ENCODE data around the gene PEX7. TPM values are rescaled to one million over a fixed set of nuclear protein-coding genes. Genes with fewer than 3 reads are reported as not detected.
"Not testable (repeated sequence)": the region's sequence is repeated elsewhere in the genome, so short reads cannot be mapped to it uniquely, and the experiment has no call there.

Gene PEX7
- total RNA-seq, 1 experiment from 2014 or later: 4.6 TPM

DNA sequence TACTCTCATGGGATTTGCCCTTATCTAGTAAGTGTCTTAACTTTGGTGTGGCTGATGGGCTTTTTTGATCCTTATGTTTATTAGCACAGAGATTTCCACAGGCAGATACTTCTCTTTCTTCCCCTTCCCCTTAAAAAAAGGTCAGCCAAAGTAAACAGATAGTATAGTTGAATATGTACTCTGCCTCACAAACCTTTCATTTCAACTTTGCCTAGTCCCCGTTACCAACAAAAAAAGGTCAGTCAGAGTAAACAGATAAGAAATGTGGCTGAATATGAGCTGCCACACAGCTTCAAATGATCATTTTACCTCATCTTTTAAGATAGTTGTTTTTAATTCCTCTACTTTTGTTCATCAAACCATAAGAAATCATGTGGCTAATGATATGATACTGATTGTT is 65.6 kb downstream of the PEX7 start:
- DNase-seq (ENCODE audit: low spot score): no peak
- in situ Hi-C loops (cut with HindIII; ENCODE audit: low sequenced_read_pairs): no loop called here

DNA sequence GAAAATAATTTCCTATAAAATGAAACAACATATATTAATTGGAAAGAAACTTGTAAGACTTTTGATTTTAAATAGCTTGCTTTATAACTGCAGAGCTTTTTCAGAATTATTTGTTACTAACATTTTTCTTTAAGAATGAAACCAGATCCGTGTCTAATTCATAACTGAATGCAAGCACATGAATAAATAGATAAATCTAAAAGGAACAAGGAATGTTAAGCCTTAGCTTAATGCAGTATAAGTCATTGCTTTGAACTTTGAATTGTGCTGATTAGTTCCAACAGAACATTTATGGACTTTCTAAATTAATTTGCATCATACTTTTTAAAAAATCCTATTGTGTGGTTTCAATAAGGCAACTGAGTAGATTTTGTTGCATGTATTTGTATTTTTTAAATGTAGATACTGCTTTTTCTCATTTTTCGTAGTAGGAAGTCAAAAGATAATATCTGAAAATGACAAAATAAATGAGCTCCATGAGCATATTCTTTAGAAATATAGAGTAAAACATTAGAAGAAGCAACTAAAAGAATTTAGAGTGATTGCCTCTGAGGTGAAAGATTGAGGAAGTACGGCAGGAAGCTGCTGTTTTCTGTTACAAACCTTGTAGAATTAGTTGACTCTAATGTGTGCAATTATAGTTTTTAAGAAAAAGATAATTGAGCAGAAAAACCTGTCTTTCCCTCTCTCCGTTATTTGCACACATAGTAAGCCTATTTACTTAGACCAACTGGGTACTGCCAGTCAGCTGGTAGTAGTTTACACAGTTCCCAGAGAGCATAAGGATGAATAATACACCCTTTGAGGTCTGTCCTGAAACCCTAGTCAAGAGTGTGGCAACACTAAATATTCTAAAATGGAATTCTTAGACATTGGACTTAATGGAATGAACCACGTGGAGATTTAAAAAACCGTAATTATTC is 67.1 kb downstream of the PEX7 start:
- in situ Hi-C loops (cut with HindIII; ENCODE audit: low sequenced_read_pairs): no loop called here
- no peak for DNase-seq (ENCODE audit: low spot score)

DNA sequence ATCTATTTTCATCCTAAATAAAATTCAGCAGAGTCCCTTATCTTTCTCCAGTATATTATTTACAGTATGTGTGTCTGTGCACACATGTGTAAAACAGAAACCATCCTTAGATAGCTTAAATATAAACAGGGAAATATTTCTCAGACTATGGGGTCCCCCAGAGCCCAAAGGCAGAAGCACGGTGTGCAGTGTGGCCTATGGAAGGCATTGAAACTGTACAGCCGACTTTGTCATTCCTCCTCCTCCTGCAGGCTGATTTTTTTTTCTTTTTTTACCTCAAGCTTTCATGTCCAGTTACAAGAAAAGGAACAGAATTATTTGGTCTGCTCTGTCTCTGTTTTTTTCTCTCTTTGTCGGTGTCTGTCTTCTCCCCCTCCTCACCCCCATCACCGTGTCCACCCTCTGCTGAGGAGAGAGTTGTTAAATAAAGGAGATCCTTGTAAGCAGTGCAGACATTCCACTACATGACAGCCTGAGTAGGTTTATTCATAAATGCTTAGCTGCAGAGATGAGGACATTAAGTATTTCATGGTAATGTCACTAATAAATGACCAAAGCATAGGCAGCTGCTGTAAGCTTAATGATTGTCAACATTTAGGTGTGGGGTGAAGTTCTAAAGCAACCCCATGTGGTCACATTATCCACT is 67.9 kb downstream of the PEX7 start:
- in situ Hi-C loops (cut with HindIII; ENCODE audit: low sequenced_read_pairs): no loop called here
- DNase-seq (ENCODE audit: low spot score): no peak

DNA sequence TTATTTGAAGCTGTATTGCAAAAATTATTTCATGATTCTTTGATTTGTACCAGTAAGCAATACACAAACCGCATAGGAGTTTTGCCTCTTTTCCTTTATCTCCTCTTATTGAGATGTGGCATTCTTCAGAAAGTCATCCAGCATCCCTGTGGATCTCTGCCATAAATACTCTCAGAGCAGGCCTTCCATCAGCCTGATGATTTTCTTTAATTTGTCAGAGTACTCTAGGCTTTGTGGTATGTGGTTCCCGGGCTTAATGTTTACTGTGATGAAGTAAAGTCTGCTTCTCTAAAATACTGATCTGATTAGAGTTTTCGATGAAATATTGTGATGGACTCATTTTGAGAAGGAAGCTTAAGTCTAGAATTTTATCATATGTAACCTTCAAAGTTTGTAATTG is 68.6 kb downstream of the PEX7 start:
- in situ Hi-C loops (cut with HindIII; ENCODE audit: low sequenced_read_pairs): no loop called here
- DNase-seq (ENCODE audit: low spot score): no peak

DNA sequence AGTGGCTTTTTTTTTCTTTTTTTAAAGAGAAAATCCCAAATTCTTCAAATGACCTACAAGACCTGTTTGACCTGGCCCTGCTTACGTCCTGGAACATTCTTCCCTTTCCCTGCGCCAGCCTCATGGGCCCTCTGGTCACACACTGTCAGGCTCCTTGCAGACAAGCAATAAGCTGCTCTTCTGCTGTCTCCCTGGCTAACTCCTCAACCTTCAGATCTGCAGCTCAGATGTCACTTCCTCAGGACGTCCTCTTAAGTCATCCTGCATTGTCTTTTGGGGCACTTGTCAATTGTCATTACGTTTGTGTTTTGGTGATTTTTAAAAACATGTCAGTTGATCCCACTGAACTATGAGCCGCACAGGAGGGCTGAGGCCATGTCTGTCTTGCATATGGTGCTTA is 70.8 kb downstream of the PEX7 start:
- in situ Hi-C loops (cut with HindIII; ENCODE audit: low sequenced_read_pairs): no loop called here
- no peak for DNase-seq (ENCODE audit: low spot score)

DNA sequence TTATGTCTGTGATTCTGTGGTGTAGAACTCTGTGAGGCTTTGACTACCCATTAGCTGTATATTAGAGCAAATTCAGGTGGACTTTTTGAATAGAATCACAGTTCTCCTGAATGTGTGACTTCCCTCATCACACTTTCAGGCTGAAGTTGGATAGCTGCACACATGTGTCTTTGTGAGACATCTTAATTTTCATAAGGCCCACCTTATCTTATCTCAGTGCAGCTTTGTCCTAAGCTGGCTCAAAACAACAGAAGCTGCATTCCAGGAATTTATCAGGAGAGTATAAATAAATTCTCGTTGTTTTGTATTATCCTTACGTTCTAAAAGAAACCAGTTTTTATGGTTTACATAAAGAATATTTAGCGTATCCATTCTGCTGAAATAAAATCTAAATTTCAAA is 73.5 kb downstream of the PEX7 start:
- in situ Hi-C loops (cut with HindIII; ENCODE audit: low sequenced_read_pairs): no loop called here
- no peak for DNase-seq (ENCODE audit: low spot score)

DNA sequence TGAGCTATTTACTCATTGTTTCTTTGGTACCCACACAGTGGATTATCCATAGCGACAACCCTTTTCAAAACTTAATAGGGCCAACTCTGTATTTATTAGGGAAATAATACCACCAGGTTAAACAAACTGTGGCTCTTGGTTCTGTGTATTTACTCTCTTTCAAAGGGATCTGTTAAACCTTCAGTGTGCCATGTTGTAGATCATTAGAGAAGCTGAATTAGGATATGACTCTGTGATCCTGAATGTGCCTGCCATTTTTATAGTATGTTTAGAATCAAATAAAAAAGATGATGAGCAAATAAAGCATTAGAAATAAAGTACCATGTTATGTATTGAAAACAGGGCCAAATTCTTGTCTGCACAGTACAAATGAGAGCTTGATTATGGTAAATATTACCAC is 74.7 kb downstream of the PEX7 start:
- in situ Hi-C loops (cut with HindIII; ENCODE audit: low sequenced_read_pairs): no loop called here

DNA sequence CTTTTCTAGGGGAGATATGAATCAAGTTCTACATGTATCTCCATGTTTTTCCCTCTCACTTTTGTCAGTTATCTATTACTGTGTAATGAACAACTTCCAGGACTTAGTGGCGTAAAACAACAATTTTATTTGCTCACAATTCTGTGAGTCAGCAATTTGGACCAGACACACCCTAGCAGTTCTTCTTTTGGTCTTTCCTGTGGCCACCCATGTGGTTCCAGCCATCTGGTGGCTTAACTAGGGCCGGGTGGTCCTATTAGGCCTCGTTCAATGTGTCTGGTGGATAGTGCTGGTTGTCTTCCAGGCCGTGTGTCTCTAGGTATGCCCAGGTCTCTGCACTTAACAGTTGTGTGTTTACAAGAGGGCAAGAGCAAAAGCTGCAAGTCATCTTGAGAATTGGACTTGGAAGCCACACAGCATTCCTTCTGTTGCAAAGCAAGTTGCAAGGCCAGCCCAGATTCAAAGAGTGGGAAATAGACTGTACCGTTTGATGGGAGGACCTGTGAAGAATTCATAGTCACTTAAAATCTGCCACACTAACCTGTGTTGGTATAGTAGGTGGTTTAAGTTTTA is 78.9 kb downstream of the PEX7 start:
- in situ Hi-C loops (cut with HindIII; ENCODE audit: low sequenced_read_pairs): no loop called here
- DNase-seq (ENCODE audit: low spot score): no peak

More for the DNA sequence above, 74.7 kb downstream of the PEX7 start:
- no peak for DNase-seq (ENCODE audit: low spot score)

DNA sequence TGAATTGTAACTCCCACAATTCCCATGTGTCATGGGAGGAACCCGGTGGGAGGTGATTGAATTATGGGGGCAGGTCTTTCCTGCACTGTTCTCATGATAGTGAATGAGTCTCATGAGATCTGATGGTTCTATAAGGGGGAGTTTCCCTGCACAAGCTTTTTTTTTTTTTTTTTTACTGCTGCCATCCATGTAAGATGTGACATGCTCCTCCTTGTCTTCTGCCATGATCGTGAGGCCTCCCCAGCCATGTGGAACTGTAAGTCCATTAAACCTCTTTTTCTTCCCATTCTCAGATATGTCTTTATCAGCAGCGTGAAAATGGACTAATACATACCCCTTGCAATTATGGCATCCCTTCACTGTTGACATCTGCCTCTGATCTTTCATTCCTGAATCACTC is 82.1 kb downstream of the PEX7 start:
- DNase-seq (ENCODE audit: low spot score); in situ Hi-C loops (cut with HindIII; ENCODE audit: low sequenced_read_pairs): not testable (repeated sequence)

DNA sequence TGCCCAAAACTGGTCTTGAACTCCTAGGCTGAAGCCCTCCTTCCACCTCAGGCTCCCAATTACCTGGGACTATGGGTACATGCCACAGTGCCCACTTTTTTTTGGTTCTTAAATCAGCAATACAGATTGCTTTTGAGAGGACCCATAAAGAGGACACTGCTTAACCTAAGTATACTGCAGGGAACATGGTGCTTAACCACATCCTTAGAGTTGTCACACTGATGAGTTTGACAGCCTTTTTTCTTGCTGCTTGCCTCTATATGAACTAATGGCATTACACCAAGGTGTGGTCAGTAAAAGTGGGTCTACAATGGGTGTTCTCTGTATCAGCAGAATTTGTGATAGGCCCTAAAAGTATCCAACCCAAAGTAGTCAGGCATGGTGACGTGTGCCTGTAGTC is 92.6 kb downstream of the PEX7 start:
- in situ Hi-C loops (cut with HindIII; ENCODE audit: low sequenced_read_pairs): no loop called here
- DNase-seq (ENCODE audit: low spot score): no peak

DNA sequence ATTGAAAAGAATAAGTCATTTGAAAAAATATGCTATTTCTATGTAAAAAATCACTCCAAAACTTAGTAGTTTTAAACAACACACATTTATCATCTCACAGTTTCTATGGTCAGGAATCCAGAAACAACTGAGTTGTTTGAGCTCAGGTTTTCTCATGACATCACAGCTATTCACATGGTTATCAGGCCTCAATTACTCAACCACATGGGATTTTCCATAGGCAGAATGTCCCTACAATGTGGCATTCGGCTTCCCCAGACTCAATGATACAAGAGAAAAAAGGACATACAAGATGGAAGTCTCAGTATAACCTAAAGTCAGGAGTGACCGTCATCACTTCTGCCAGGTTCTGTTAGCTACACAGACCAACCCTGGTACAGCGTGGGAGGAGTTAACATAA is 96.3 kb downstream of the PEX7 start:
- in situ Hi-C loops (cut with HindIII; ENCODE audit: low sequenced_read_pairs): no loop called here

DNA sequence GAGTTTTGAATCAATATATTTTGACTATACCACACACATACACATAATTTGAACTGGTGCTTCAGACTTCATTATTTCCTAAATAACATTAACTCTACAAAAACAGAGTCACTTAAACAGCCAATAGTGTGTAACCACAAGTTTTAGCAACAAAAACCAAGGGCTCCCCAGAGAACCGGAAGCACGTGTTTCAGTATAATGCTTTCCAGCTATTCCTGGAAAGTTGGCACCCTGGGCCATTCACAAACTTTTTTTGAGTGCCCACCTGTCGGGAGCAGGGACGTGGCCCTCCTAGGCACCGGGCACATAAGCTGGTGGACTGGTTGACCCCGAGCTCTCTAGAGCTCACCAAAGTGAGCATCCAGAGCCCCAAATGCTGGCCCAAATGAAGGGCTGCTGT is 97.8 kb downstream of the PEX7 start:
- in situ Hi-C loops (cut with HindIII; ENCODE audit: low sequenced_read_pairs): no loop called here
- DNase-seq (ENCODE audit: low spot score): no peak

More for the DNA sequence above, 96.3 kb downstream of the PEX7 start:
- no peak for DNase-seq (ENCODE audit: low spot score)

DNA sequence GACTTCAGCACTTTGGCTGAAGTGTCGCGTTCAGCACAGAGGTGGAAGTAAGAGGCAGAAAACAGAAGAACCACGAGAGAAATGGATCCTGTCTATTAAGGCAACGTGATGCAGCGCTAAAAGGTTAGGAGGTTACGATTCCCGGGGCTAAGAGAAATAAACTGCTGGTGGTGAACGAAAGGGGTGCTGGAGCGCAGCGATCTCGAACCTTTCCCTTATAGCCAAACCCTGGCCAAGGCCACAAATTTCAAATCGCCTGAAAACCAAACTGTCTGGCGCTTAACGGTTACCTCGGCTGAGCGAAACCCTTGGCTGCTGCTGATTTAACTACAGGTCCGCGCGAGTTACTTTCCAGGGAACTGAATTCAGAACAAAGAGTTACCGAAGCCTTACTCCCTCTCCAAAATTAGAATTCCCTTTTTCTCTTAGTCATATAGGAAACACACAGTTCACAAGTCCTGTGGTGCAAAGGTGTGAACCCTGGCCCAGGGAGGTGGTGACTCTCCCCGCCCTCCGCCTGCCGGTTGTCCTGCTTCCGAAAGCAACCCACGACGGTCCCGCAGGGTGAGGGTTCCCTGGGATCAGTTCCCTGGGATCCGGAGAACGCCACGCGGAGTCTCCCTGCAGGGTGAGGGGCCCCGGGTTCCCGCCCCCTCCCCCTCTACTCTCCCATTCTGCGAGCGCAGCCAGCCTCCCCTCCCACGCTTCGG is 98.4 kb downstream of the PEX7 start:
- DNase-seq (ENCODE audit: low spot score): peak; percentile 19

DNA sequence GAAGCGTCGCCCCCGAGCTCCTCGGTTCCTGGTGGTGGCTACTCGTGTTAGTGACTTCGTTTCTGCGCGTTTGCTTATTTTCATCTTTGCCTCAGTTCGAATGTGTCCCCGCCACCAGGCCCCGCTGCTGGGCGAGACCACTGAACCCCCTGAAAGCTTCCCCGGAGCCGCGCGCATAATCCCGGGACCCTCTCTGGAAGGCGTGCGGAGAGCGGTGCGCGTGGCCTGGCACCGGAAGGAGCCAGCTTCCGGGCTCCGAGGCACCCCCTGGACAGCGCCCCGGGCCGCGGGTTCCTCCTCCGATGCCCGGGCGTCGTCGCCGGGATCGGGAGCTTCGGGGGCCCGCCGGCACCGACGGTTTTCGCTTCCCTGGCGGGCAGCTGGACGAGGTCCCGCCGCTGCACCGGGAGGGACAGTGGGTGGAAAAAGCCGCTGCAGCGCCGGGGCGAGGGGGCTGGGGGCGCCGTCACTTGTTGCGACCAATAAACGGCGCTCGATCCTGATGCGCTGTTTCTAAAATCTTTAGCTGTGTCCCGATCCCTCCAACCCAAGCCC is 99.1 kb downstream of the PEX7 start:
- in situ Hi-C loops (cut with HindIII; ENCODE audit: low sequenced_read_pairs): no loop called here
- no peak for DNase-seq (ENCODE audit: low spot score)

More for the DNA sequence above, 98.4 kb downstream of the PEX7 start:
- in situ Hi-C loops (cut with HindIII; ENCODE audit: low sequenced_read_pairs): no loop called here

DNA sequence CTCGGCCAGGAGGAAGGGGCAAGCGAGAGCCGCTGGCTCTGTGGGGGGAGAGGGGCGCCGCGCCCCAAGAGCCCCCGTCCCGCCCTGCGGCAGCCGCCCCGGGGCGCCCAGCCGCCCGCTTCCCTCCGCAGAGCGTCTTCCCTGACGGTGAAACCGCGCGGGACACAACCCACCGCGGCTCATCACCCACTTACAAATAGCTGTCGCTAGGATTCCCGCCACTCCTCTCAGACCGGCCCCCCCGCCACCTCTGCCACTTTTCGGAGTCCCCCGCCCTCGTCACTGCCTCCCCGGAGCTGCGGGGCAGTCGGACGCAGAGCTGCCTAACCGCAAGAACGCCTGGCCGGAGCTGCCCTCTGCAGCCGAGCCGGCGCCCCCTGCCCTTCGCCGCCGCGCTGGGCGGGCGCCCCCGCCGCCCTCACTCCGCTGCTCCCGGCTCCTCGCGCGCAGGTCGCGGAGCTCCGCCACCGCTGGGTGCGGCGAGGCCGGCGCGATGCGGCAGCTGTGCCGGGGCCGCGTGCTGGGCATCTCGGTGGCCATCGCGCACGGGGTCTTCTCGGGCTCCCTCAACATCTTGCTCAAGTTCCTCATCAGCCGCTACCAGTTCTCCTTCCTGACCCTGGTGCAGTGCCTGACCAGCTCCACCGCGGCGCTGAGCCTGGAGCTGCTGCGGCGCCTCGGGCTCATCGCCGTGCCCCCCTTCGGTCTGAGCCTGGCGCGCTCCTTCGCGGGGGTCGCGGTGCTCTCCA is 99.7 kb downstream of the PEX7 start, which contains the start of gene SLC35D3:
SLC35D3 (plus strand) TSS at position 366 of the 749 bp plus-strand sequence; CDS start at position 494, 128 bp downstream.
- no peak for DNase-seq (ENCODE audit: low spot score)
- in situ Hi-C loops (cut with HindIII; ENCODE audit: low sequenced_read_pairs): no loop called here

DNA sequence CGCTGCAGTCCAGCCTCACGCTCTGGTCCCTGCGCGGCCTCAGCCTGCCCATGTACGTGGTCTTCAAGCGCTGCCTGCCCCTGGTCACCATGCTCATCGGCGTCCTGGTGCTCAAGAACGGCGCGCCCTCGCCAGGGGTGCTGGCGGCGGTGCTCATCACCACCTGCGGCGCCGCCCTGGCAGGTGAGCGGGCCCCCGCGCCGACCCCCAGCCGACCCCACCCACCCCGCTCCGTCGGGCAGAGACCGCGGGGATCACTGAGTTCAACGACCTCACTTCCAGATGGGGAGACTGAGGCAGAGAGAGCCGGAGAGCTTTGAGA is 100.3 kb downstream of the PEX7 start:
- in situ Hi-C loops (cut with HindIII; ENCODE audit: low sequenced_read_pairs): no loop called here
- no peak for DNase-seq (ENCODE audit: low spot score)

DNA sequence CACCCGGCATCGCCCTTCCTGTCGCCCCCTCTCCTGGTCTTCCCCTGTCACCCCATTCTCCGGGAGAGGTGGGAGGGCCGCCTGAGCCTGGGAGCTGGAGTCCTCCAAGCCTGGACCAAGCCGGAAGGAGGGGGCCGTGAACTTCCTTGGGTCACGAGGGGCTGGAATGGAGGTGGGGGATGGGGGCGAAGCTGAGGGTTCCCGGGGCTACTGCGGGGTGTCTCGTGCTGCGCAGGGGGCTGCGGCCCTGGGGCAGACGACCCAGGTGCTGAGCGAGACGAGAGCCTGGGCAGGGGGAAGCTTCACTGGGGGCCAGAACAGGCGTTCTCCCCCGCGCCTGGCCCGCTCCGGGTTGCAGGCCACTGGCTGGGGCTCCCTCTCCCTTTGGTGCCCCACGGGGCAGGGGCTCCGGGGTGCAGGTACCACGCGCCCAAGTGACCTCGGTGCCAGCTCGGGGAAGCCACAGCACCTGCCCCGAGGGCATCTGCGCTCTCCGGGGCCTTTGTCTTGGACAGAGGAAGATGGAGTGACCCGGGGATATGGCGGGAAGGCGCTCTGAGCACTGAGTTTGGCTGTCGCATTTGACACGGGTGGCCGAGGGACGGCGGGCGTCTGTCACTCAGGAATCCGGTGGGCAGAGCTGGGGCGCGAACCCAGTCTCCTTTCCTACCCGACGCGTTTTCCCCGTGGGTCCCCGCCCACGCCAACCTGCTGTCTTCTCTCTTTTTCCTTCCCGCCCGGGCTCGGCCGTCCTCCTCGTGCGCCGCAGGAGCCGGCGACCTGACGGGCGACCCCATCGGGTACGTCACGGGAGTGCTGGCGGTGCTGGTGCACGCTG is 100.9 kb downstream of the PEX7 start:
- in situ Hi-C loops (cut with HindIII; ENCODE audit: low sequenced_read_pairs): no loop called here
- no peak for DNase-seq (ENCODE audit: low spot score)
